ENCODE data around the gene OSGEP. TPM values are rescaled to one million over a fixed set of nuclear protein-coding genes. Genes with fewer than 3 reads are reported as not detected.

Gene OSGEP
- total RNA-seq: 10 to 100 TPM; 54.0 to 55.4 TPM

DNA sequence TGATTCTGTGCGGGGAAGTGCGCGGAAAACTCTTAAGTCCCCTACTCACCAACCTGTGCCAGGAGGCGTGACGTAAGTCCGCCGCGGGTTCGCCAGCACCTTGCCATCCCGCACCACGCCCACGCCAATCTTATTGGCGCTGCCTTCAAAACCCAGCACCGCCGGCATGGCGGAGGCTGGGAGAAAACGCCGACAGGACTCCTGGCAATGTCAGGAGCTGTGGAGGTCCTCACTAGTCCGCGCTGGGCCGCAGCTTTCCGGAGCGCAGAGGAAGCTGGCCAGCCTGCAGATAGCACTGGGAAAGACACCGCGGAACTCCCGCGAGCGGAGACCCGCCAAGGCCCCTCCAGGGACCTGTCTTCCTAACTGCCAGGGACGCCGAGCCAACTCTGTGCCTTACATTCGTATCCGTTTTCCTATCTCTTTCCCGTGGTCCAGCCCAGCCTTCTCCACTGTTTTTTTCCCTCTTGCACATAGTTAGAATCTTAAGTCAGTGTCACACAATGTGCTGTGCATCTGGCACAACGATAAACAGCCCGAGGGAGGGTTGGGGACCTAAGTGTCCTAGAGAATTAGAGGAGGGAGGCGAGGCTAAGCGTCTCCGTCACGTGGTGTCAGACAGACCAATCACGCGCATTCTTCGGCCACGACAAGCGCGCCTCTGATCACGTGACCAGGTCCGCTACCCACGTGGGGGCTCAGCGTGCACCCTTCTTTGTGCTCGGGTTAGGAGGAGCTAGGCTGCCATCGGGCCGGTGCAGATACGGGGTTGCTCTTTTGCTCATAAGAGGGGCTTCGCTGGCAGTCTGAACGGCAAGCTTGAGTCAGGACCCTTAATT, at the start of gene OSGEP, which contains the start of gene APEX1:
Gene OSGEP (minus strand): TSS at position 297 of the 839 bp plus-strand sequence. CDS start 129 bp downstream, at position 168.
Gene APEX1 (plus strand): TSS at position 711 of the 839 bp plus-strand sequence. CDS start 420 bp downstream, outside the sequence.
- ChIA-PET POLR2A (interaction anchor here (0.5 to 2.7 kb wide), 9 partner anchors 11 to 538 kb away, joined by 3 to 32 read pairs (median 4); partner anchors contain the start of genes PARP2, PNP and TEP1), CTCF (interaction anchor here (1.8 to 2.1 kb wide), 3 partner anchors 15 to 111 kb away, joined by 4 to 21 read pairs (median 8); partner anchors contain the start of genes PARP2 and PNP)

DNA sequence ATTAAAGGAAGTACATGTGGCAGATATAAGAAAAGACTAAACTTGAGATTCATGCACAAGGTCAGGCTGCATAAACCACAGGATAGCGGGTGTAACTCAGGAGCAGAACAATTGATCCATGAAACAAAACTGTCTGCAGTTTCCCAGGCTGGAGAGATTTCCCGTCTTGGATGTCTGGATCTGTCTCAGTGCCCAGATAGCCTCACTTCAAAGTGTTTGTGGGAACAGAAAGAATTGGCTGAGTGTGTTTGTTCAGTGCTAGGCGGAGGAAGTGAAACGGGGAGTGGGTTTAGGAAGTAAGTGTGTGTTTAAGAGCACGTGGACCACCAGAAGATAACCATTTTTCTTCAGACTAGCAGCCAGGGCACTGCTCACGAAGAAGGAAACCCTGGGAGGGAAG, 49.3 kb upstream of the OSGEP start:
- CTCF ChIA-PET: no interaction called here
- POLR2A ChIA-PET: interaction anchor here (0.7 kb wide), 1 partner anchor 488 kb away, joined by 3 read pairs; no protein-coding TSS in a partner anchor

DNA sequence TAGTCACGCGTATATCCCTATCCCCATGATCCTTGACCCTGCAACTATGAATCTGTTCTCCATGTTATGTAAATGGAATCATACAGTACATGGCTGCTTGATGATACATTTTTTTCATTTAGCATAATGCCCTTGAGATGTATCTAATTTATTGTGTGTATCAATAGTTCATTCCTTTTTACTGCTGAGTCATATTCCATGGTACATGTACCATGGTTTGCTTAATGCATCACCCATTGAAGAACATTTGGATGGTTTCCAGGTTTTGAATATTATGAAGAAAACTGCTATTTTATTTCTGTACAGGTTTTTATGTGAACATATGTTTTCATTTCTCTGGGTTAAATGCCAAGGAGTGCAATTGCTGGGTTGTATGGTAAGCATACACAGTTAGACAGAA, 46.7 kb upstream of the OSGEP start:
- ChIA-PET CTCF (no interaction called here), POLR2A (no interaction called here)

DNA sequence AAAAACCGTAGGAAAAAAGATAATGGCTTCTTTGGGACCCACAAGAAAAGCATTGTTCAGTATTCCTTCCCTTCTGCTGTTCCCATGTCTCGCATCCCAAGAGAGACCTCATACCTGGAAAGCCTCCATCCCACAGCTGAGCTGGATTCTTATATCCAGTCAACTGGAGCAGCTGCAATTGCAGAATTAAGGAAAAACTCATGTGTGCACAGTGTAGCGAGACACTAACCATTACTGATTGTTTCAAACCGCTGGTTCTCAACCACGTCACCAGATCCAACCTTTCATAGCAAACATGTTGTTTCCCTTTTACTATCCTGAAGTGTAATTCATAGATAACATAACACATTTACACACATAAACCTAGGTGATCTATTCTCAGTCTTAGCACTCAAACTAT, 45.3 kb upstream of the OSGEP start:
- ChIA-PET POLR2A (no interaction called here), CTCF (no interaction called here)

DNA sequence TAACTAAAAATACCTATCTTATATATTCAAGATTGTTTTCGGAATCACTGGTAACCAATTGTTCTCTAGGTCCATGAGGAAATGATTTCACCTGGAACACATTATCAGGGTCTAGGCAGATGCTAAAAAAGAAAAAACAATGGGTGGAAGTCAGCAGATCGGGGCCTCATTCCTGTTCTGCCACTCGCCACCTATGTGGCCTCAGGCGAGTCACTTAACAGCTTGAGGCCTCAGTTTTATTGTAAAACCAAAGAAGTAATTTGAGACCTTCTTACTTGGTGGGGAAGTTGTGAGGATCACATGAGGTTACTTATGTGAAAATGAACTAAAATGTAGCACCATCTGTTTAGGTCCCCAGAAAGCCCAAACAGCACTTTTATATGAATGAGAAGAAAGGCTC, 44.5 kb upstream of the OSGEP start:
- ChIA-PET CTCF (no interaction called here), POLR2A (no interaction called here)

DNA sequence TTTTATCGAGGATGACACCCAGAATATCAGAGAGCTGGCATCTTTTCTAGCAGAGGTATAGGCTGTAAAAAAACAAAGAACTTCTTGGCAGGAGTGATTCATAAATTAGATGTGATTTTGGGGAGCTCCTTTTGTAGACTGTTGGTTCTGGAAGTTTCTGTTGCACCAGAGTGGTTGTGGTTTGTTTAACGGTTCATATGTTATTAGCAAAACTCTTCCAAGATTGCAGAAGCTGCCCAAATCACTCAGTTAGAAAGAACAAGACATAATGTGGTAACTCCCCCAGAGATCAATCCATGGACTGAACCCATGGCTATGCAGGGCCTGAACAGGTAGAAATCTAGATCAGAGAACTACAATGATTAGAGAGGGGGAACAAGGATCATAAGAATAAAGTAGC, 44.0 kb upstream of the OSGEP start:
- ChIA-PET POLR2A (no interaction called here), CTCF (no interaction called here)

DNA sequence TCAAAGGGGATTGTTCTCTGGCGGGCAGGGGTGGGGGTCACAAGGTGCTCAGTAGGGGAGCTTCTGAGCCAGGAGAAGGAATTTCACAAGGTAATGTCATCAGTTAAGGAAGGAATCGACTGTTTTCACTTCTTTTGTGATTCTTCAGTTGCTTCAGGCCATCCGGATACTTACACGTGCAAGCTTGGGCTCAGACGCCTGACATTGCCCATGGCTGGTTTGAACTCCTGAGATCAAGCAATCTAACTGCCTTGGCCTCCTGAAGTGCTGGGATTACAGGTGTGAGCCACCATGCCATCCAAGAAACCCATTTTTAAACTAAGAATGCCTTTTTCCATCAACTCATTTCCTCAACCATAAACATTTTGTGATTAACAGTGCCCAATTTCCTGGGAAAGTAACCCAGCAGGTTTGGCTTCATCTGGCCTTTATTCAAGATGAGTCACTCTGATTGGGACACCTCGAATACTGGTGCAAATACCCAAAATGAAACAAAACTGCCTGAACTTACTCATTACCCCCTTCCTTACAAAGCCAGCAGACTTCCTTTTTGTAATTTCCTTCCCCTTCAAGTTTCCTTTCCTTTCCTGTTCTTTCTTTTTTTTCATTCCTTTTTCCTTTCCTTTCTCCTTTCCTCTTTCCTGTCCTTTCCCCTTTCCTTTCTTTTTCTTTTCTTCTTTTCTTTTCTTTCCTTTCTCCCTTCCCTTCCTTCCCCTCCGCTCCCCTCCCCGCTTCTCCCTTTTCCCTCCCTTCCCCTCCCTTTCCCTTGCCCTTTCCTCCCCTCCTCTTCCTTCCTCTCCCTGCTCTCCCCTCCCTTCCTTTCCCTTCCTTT, 40.5 kb upstream of the OSGEP start:
- POLR2A ChIA-PET: no interaction called here
- CTCF ChIA-PET: no interaction called here

DNA sequence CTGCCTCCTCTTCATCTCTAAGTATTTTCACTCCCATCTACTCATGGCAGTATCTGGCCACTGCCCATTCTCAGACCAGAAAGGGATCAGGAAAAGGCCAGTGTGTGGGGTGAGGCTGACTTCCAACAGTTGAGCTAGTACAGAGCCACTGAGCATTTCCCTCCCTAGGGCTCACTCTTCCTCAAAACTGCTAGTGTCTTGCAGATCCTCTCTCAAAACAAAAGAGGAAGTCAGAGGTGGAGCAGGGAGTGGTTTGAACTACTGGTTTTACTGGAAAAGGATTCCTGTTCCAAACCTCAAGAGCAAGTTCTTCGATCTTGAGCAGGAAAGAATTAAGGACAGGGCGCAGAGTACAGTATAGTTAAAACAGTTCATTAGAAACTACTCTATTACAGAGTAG, 39.0 kb upstream of the OSGEP start:
- ChIA-PET CTCF (interaction anchor here (0.7 kb wide), 1 partner anchor 126 kb away, joined by 3 read pairs; no protein-coding TSS in a partner anchor), POLR2A (interaction anchor here (0.6 to 1.4 kb wide), 2 partner anchors 24 to 189 kb away, joined by 3 read pairs; no protein-coding TSS in a partner anchor)

DNA sequence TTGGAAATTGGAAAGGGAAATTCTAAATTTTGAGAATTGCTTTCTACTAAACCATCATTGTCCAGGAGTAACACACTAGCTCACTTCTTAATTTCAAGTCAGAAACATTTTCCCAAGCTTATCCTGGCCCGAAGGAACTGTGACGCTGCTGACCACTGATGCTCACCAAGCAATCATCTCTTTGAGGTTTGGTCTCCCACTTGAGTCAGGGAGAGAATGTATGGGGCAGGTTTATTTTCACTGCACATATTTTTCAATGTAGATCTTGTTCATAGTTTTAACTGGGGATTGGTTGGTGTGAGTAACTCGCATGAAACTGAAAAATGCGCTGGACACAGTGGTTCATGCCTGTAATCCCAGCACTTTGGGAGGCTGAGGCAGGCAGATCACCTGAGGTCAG, 37.9 kb upstream of the OSGEP start:
- POLR2A ChIA-PET: no interaction called here
- CTCF ChIA-PET: no interaction called here

DNA sequence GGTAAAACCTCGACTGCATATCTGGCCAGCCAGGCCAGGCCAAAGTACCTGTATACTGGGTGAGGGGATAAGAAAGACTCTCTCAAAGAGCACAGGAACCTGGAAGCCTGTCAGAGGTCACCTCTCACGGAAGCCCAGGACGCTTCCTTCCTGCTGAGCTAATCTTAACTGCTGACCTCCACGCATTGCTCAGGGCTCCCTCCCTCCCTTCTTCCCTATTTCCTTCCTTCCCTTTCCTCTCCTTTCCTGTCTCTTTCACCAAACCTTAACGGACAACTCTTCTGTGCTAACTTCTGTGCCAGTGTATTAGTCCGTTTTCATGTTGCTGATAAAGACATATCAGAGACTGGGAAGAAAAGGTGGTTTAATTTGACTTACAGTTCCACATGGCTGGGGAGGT, 36.0 kb upstream of the OSGEP start:
- POLR2A ChIA-PET: no interaction called here
- CTCF ChIA-PET: no interaction called here

DNA sequence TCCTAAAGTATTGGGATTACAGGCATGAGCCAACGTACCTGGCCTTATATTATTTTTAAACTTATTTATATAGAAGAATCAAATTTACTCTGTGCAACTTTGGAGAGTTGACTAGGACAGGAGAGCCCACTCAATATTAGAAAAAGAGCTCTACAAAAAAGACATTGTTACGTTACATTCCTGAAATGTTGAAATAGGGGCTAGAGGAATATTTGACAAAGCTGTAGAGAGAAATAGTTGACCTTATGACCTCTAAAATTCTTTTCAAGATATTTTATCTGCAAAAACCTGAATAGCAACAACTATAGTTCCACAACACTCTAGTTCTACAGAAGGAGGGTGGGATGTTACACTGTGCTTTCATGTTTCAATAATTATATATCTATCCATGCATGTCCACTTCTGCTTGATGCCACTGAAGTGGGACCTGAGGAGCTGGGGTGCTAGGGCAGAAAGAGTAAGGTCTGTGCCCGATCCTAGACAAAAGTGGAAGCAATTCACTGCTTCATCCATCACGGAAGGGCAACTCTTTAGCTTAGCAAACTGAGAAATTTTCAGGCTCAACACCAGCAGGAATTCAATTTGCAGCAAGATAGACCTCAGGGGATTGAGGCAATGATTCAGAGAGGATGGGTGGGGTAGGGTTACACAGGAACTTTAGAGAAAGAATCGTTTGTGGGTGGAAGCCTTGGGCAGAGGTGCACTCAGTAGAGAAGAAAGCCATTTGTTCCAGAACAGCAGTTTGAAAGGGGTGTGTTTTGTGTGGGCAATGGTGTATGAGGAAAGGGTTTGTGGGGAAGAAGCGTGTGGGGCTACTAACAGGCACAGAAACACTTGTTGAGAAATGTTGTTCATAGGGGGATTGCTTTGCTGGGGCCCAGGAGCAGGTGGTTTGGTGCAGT, 34.7 kb upstream of the OSGEP start:
- POLR2A ChIA-PET: interaction anchor here (0.6 kb wide), 2 partner anchors 18 to 146 kb away, joined by 3 to 4 read pairs; partner anchors contain the start of gene PARP2
- CTCF ChIA-PET: interaction anchor here (0.6 to 0.8 kb wide), 2 partner anchors 55 to 66 kb away, joined by 3 read pairs; no protein-coding TSS in a partner anchor

DNA sequence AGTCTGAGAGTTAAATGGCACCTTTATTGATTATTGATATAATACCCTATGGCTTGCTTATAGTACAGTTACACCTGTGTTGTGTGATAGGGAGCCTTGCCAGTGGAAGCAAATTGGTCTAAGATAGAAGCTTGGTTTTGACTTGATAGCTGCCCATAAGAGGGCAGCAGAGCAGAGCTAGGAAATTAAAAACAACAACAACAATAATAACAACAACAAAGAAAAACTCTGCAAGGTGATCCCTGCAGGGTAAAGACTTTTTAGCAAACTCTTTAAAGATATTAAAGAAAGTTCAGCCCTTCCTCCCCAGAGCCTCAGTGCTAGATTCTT, 32.7 kb upstream of the OSGEP start:
- POLR2A ChIA-PET: no interaction called here
- CTCF ChIA-PET: interaction anchor here (0.7 to 1.4 kb wide), 2 partner anchors 10 to 110 kb away, joined by 4 to 5 read pairs; no protein-coding TSS in a partner anchor

DNA sequence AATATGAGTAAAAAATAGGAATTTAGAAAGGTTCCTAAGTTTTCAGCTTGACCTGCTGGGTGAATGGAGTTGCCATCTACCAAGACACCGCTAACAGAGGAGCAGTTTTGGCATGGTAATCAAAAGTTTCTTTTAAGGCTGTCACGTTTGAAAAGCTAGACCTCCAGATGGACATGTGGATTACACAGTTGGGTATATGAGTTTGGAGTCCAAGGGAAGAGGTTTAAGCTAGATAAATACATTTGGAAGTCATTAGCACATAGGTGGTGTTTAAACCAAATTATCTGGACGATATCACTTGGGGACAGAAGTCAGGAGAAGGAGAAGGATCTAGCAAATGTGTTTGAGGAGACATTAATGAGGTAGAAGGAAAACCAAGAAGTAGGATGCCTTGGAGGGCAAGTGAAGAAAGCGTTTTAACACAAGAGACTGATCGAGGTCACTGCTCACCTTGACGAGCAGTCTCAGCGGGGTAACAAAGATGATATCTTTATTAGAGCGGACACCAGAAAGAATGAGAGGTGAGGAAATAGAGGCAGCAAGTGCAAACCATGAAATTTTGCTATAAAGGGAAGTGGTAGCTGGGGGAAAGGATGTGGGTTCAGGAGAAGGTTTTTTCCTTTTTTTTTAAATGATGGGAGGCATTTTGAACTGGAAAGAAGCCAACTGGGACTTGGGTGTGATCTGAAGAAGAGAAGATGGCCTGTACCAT, 32.2 kb upstream of the OSGEP start:
- POLR2A ChIA-PET: no interaction called here
- CTCF ChIA-PET: interaction anchor here (1.4 kb wide), 1 partner anchor 10 kb away, joined by 4 read pairs; no protein-coding TSS in a partner anchor

DNA sequence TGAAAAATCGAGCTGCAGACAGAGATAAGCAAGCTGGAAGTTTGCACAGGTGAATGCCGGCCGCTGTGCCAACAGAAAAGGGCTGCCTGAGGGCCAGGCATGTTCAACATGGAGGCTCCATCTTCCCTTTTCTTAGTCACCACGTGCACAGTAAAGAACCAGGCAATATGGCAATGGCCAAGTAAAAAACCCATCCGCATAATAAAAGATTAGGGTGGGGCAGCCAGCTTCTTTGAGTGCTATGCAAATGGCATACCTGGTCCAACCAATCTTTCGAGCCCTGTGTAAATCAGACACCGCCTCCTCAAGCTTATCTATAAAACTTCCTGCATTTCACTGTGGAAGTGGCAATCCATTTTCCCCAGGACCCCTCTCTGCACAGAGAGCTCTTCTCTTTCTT, 31.3 kb upstream of the OSGEP start:
- ChIA-PET CTCF (no interaction called here), POLR2A (no interaction called here)

DNA sequence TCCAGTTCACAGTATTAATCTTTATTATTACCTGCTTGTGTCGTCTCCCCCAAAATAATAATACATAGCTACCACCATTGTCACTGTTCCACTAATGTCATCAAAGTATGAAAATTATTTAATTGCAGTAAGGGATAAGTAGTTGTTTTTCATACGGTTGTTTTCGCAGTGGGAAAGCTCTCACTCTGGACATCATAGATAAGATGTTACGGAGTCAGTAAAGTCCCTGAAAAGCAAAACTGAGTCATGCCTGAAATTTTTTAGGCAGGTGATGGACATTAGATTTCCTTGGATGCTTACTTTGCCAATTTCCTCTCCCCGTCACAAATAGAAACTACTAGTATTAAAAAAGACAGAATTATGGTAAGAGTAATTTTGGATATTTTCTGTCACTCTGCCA, 27.8 kb upstream of the OSGEP start:
- CTCF ChIA-PET: no interaction called here
- POLR2A ChIA-PET: interaction anchor here (1.0 to 1.7 kb wide), 2 partner anchors 13 to 139 kb away, joined by 3 to 4 read pairs; partner anchors contain the start of genes PARP2 and PNP

DNA sequence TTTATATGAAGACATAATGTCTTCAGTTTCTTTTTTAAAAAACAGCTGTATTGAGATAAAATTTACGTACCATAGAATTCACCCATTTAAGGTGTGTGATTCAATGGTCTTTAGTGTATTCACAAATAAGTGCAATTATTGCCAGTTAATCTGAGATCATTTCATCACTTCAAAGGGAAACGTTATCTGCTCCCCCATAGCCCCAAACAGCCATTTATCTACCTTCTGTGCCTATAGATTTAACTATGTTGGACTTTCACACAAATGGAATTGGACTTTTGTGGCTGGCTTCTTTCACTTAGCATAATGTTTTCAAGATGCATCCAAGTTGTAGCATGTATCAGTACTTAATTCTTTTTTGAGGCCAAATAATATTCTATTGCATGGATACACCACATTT, 24.3 kb upstream of the OSGEP start:
- ChIA-PET POLR2A (no interaction called here), CTCF (no interaction called here)

DNA sequence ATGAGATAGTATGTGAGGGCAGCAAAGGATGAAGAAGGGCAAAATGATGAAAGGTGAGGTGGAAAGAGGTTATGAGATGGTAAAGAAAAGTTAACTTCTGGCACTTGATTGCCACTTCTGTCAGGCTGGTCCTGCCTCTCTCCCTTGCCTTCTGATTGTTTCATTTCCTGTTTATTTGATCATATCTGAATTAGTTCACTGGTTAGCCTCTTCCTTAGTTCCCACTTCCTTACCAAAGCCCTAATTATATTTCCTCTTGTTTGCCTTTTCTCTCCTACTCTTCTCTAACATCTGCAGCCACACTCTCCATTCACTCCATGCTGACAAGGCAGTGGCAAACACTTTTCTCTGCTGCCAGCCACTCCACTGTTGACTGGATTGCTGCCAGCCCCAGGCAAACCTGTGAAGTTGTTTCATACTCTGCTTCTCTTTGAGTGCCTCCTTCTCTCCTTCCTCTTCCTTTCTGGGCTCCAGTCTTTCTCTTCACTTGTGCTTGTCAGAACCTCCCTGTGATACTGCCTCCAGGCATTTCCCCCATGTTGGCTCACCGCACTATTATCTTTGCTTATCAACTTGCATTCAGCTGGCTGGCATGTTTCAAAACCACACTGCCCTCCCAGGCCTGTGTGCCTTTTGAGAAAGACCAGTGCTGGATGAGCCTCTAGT, 22.7 kb upstream of the OSGEP start:
- ChIA-PET POLR2A (interaction anchor here (0.6 to 0.7 kb wide), 2 partner anchors 18 to 72 kb away, joined by 6 to 9 read pairs; no protein-coding TSS in a partner anchor), CTCF (no interaction called here)

DNA sequence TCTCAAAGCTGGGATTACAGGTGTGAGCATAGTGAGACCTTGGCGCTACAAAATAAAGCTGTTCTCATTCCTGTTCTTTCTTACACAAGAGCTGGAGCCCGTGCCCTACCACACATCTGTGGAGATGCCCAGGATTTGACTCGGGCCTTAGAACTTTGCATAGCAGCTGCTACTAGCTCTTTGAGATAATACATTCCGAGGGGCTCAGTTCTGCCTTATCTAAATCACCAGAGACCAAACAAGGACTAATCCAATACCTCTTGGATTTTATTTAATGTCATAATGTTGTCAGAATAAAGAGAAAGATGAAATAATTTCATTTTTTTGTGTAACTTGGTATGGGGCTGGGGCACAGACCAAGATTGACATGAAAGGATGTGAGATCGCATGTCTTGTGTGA, 22.2 kb upstream of the OSGEP start:
- ChIA-PET POLR2A (interaction anchor here (0.6 kb wide), 1 partner anchor 71 kb away, joined by 9 read pairs; no protein-coding TSS in a partner anchor), CTCF (no interaction called here)
